Adrenal gland (tissue), 12 donors: ENCODE measurements around the gene RABGAP1. TPM values are rescaled to one million over a fixed set of nuclear protein-coding genes. Genes with fewer than 3 reads are reported as not detected.

Experiments
- DNase-seq, 7 donors: peaks; one replicate each; pipeline ENCODE4 v3.0.0-alpha.2; 2019 to 2020
- H3K27ac ChIP-seq, 5 donors: fragments of 200-600 bp; sonication (generic) in 4 of 5; 1 replicate in 3 of 5; 2 replicates in 2 of 5; pipeline versions ENCODE4 v1.5.1 to v1.8.0; 2016 to 2020; ENCODE audit warnings: mild to moderate bottlenecking in 1 of 5
- H3K27me3 ChIP-seq: fragments of 200-600 bp; 2 replicates; pipeline ENCODE4 v1.8.0; 2021
- H3K36me3 ChIP-seq, 2 donors: fragments of 200-600 bp; replicated peaks in 1 of 2; 1 replicate in 1 of 2; 2 replicates in 1 of 2; pipeline versions ENCODE4 v1.5.1 to v1.8.0; 2018 to 2022
- H3K4me1 ChIP-seq, 2 donors: fragments of 200-600 bp; replicated peaks in 1 of 2; 1 replicate in 1 of 2; 2 replicates in 1 of 2; pipeline versions ENCODE4 v1.5.1 to v1.8.0; 2018 to 2021
- H3K4me3 ChIP-seq, 4 donors: fragments of 200-600 bp; sonication (generic) in 3 of 4; one replicate each; pipeline ENCODE4 v1.5.1; 2016 to 2018
- H3K9me3 ChIP-seq, 3 donors: fragments of 200-600 bp; sonication (generic) in 1 of 3; replicated peaks in 1 of 3; 1 replicate in 2 of 3; 2 replicates in 1 of 3; pipeline versions ENCODE4 v1.5.1 to v1.8.0; 2016 to 2021
- POLR2A ChIP-seq, 2 donors: fragments of 450-650 bp; IDR thresholded peaks; one replicate each; pipeline ENCODE4 v1.6.1; 2017; ENCODE audit warnings: antibody characterized with exemption in 2 of 2, mild to moderate bottlenecking in 2 of 2, moderate library complexity in 1 of 2
- WGBS, 4 donors: extraction: QIAGEN DNeasy Blood & Tissue Kit in 2 of 4; methylation state at CpG; one replicate each; pipeline versions ENCODE4 v1.1.5 to v1.1.7; 2013 to 2017; 5-methylcytosine and 5-hydroxymethylcytosine counted together
- intact Hi-C, 2 donors: fragments of 100-400 bp; cut with DNase I; formaldehyde crosslinking; loops; one replicate each; pipeline versions ENCODE4 v1.14.1 to v1.15.0; 2022 to 2023
- polyA plus RNA-seq, 3 donors: library from polyadenylated mRNA; stranded (reverse); fragments of 200-250 nt in 2 of 3; fragments of 350-450 nt in 1 of 3; fragmentation: Illumina TruSeq in 1 of 3; extraction: RNeasy Lipid Tissue Mini Kit (QIAGEN cat#74804) in 1 of 3; gene quantifications; one replicate each; pipeline ENCODE4 v1.2.3, GENCODE V29; 2013 to 2014
- total RNA-seq, 9 donors: library from RNA; depleted of rRNA in 4 of 9; stranded (reverse); fragments of >200 nt in 4 of 9; fragments of 120-200 nt in 1 of 9; fragmentation: NEBNext Ultra II Directional in 1 of 9; extraction: Animal tissue kit (Norgen Biotek cat#: 25700) in 1 of 9; gene quantifications; one replicate each; pipeline versions ENCODE4 v1.1.0 to v1.2.4, GENCODE V29; 2013 to 2023
- TF ChIP-seq, protein P1 (sequence below), 6 experiments: fragments of 450-650 bp in 4 of 6; fragments of 200-600 bp in 2 of 6; sonication (generic) in 1 of 6; IDR thresholded peaks; 1 replicate in 5 of 6; 2 replicates in 1 of 6; pipeline versions ENCODE4 v1.5.1 to v1.8.0; 2016 to 2021; ENCODE audit warnings: antibody characterized with exemption in 6 of 6, mild to moderate bottlenecking in 2 of 6, moderate library complexity in 1 of 6
- donor health status: healthy with polysubstance abuse.
- donor health status: Bipolar disorder and iron deficiency.
- donor health status: DM: yes; HTN: yes; CAD: no.
- donor health status: DM: no; HTN: no; CAD: no.
- donor health status: DM: no; HTN: no; CAD: no.
- donor health status: DM: yes; HTN: yes; CAD: no.

The RABGAP1 gene
- total and polyA plus RNA-seq, 12 donors = 8.5 to 62.3 (median 34.3) TPM

DNA sequence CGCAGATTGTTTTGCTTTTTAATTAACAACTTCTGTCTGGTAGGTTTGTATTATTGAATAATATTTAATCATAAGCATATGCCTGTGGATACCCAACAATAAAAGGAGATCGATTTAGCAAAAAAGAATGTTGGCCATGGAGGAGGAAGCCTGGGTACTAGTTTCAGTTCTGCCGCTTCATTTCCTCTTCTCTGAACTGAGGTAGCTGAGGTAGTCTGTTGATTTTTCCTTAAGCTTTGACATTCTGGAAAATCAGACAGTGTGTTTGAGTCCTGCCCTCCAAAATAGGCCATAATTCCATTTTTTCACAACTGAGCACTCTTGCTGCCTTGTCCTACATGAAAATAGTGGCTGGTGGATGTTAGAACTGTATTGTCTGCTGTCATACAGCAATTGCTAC lies 86.7 kb downstream of the RABGAP1 start:
- H3K4me3 ChIP-seq = no peak overlapping the region
- H3K27ac ChIP-seq = no peak overlapping the region
- H3K36me3 ChIP-seq = no peaks in the 10 kb centered on the region
- no peak for DNase-seq
- intact Hi-C loops = no loop called here
- no peaks in the 10 kb centered on the region for H3K27me3 ChIP-seq
- no peak for TF ChIP-seq POLR2A (IDR thresholded peaks at IDR 0.05)
- TF ChIP-seq, protein P1, sequence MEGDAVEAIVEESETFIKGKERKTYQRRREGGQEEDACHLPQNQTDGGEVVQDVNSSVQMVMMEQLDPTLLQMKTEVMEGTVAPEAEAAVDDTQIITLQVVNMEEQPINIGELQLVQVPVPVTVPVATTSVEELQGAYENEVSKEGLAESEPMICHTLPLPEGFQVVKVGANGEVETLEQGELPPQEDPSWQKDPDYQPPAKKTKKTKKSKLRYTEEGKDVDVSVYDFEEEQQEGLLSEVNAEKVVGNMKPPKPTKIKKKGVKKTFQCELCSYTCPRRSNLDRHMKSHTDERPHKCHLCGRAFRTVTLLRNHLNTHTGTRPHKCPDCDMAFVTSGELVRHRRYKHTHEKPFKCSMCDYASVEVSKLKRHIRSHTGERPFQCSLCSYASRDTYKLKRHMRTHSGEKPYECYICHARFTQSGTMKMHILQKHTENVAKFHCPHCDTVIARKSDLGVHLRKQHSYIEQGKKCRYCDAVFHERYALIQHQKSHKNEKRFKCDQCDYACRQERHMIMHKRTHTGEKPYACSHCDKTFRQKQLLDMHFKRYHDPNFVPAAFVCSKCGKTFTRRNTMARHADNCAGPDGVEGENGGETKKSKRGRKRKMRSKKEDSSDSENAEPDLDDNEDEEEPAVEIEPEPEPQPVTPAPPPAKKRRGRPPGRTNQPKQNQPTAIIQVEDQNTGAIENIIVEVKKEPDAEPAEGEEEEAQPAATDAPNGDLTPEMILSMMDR (IDR thresholded peaks at IDR 0.05) = no peak
- no peaks in the 10 kb centered on the region for H3K9me3 ChIP-seq
- H3K4me1 ChIP-seq = no peaks in the 10 kb centered on the region
- WGBS, 4 donors = 60 to 77% (median 68%) methylated on average over 3 of the region's 3 CpGs

DNA sequence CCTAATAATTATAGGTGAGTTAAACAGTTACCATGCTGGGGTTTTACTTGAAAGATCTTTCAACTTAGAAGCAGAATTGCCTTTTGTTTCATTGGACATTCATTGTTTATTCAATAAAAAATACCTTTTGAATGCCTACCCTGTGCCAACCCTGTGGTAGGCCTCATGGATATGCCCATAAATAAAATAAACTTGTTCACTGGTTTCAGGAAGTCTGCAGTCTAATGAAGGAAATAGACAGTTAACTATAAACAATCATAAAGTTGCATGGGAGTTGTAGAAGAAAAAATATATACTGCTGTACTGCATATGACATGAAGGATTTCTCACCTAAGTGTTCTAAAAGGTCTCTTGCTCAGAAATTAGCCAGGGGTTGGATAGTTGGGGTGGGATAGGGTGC lies 87.3 kb downstream of the RABGAP1 start:
- intact Hi-C loops = no loop called here
- TF ChIP-seq POLR2A (IDR thresholded peaks at IDR 0.05) = no peak
- TF ChIP-seq, protein P1 (IDR thresholded peaks at IDR 0.05) = no peak
- DNase-seq = no peak
- Histone ChIP-seq H3K36me3 (no peaks in the 10 kb centered on the region), H3K4me3 (no peak overlapping the region), H3K4me1 (no peaks in the 10 kb centered on the region), H3K27ac (no peak overlapping the region), H3K27me3 (no peaks in the 10 kb centered on the region), H3K9me3 (no peaks in the 10 kb centered on the region)

DNA sequence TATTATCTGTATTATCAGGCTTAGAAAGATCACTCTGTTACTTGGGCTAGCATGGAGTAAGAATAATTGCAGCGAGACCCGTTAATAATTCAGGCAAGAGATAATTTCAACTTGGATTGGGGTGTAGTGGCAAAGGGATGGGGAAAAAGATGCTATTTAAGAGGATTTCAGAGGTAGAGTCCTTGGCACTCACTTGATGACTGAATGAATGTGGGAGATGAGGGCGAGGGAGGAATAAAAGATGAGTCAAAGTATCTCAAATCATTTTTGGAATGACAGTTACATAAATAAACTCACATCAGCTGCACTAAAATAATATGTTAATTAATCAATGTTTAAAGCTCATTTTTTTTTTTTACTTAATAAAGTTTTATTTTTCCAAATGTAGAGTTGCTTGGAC lies 88.2 kb downstream of the RABGAP1 start:
- no peaks in the 10 kb centered on the region for H3K27me3 ChIP-seq
- intact Hi-C loops = no loop called here
- no peaks in the 10 kb centered on the region for H3K4me1 ChIP-seq
- H3K4me3 ChIP-seq = no peak overlapping the region
- no peak for TF ChIP-seq POLR2A (IDR thresholded peaks at IDR 0.05)
- TF ChIP-seq, protein P1 (IDR thresholded peaks at IDR 0.05) = no peak
- no peaks in the 10 kb centered on the region for H3K36me3 ChIP-seq
- H3K27ac ChIP-seq = no peak overlapping the region
- WGBS, 4 donors = 94 to 98% (median 95%) methylated on average over 3 of the region's 3 CpGs
- no peaks in the 10 kb centered on the region for H3K9me3 ChIP-seq
- DNase-seq = no peak

DNA sequence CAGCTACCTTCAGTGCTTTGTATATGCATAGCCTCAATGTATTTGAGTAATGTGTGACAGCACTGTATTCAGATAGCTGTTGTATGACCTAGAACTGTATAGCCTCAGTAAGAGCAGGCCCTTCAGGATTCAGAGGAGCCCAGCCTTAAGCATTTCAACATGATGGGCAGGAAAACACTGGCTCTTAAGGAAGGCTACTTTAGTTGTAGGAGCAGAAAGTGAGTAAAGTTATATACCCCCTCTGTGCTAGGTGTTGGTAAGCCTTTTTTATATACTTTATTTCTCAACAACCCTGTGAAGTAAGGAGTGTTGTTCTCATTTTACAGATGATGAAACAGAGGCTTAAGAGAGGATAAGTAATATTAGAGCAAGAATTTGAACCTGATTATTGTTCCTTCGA lies 91.1 kb downstream of the RABGAP1 start:
- Histone ChIP-seq H3K27me3 (no peaks in the 10 kb centered on the region), H3K4me3 (no peak overlapping the region), H3K36me3 (no peaks in the 10 kb centered on the region), H3K9me3 (no peaks in the 10 kb centered on the region), H3K27ac (no peak overlapping the region), H3K4me1 (no peaks in the 10 kb centered on the region)
- WGBS, 4 donors = 87 to 91% (median 88%) methylated on average over 1 of the region's 1 CpG
- DNase-seq = no peak
- intact Hi-C loops = no loop called here
- TF ChIP-seq, protein P1 (IDR thresholded peaks at IDR 0.05) = no peak
- no peak for TF ChIP-seq POLR2A (IDR thresholded peaks at IDR 0.05)
